Measurements from ENCODE around the gene CINP.
A peak's percentile ranks its signal among the peaks of the same experiment; 100 is the strongest.

Gene CINP

GRCh38 chr14:102362545-102363181 is at the start of gene CINP, which contains the start of gene TECPR2:
TSS of gene CINP (minus strand) at chr14:102362890. CDS start at chr14:102362851, 39 bp downstream.
TSS of gene TECPR2 (plus strand) at chr14:102362941. CDS start at chr14:102376722, 13,781 bp downstream.
- peaks cover 5% of the 10 kb centered on the region for H3K36me3 Mint-ChIP-seq
- peaks cover 34% of the 10 kb centered on the region for H3K4me1 Mint-ChIP-seq (ENCODE audit: low read depth)
- H3K27me3 Mint-ChIP-seq: no peaks in the 10 kb centered on the region
- no peaks in the 10 kb centered on the region for H3K9me3 Mint-ChIP-seq (ENCODE audit: low read depth)
- H3K4me3 Mint-ChIP-seq: peak within 1 kb of the TSS; percentile 94
- peak within 1 kb of the TSS; percentile 95 for H3K27ac Mint-ChIP-seq

DNA sequence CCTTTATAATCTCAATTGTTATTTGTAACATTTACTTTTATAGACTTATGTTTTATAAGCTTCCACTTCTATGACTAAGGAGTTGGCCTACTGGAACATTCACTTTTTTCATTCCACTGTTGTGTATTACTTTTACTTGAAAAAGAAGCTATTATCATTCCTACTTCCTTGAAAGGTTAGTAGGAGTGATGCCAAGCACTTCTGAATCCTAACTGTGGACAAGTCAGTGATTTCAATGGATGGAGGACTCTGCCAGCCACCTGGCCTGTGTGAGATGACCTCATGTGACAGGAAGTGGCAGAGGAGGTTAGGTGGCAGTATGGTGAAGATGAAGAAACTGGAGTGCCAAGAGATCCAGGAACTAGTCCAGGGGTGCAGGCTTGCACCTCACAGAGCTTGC is 46.0 kb upstream of the CINP start:
- Mint-ChIP-seq H3K4me3 (no peak overlapping the region), H3K9me3 (ENCODE audit: low read depth) (no peaks in the 10 kb centered on the region), H3K27me3 (no peaks in the 10 kb centered on the region), H3K27ac (peak overlapping the region; percentile 29), H3K4me1 (ENCODE audit: low read depth) (peaks cover 5% of the 10 kb centered on the region), H3K36me3 (peaks cover 9% of the 10 kb centered on the region)

- Mint-ChIP-seq H3K27ac (no peak overlapping the region), H3K27me3 (no peaks in the 10 kb centered on the region), H3K36me3 (peaks cover 21% of the 10 kb centered on the region), H3K4me1 (ENCODE audit: low read depth) (peaks cover 5% of the 10 kb centered on the region), H3K4me3 (no peak overlapping the region), H3K9me3 (ENCODE audit: low read depth) (peaks cover 13% of the 10 kb centered on the region)
These were observed 44.6 kb upstream of the CINP start for GRCh38 chr14:102407258-102407657.

GRCh38 chr14:102403028-102403427 is 40.3 kb upstream of the CINP start:
- H3K4me1 Mint-ChIP-seq (ENCODE audit: low read depth): no peaks in the 10 kb centered on the region
- H3K9me3 Mint-ChIP-seq (ENCODE audit: low read depth): peaks cover 18% of the 10 kb centered on the region
- peaks cover 23% of the 10 kb centered on the region for H3K36me3 Mint-ChIP-seq
- H3K4me3 Mint-ChIP-seq: no peak overlapping the region
- no peaks in the 10 kb centered on the region for H3K27me3 Mint-ChIP-seq
- no peak overlapping the region for H3K27ac Mint-ChIP-seq

- H3K36me3 Mint-ChIP-seq: peaks cover 15% of the 10 kb centered on the region
- peaks cover 20% of the 10 kb centered on the region for H3K4me1 Mint-ChIP-seq (ENCODE audit: low read depth)
- no peaks in the 10 kb centered on the region for H3K27me3 Mint-ChIP-seq
- H3K9me3 Mint-ChIP-seq (ENCODE audit: low read depth): peaks cover 4% of the 10 kb centered on the region
- H3K27ac Mint-ChIP-seq: no peak overlapping the region
- no peak overlapping the region for H3K4me3 Mint-ChIP-seq
These were observed 33.8 kb upstream of the CINP start for GRCh38 chr14:102396521-102396920.

DNA sequence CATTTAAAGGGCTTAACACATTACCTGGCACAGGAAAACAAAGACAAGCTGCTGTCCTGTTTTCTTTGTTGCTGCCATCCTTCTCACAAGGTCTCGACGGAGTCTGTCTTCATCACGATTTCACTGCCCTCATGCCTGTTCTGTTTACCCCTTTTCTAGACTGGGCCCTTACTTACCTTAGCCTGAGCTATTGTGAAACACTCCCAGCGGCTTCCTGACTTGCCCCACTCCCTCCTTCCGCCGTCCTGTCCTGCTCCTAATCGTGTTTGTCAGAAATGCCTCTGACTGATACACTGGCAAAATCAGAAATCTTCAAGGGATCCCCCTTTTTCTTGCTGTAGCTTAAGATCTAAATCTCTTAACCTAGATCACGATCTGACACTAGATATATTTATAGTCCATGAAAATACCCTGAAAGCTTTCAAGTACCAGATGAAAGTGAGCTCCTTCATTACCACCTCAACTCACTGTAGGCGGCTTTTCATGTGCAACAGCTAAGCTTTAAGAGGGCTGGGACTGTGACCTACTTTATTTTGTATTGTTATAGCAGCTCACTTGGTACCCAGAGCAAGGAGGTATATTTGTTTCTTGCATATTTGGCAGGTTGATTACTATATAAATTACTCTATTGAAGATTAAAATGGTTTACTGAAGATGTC is 32.2 kb upstream of the CINP start:
- Mint-ChIP-seq H3K9me3 (ENCODE audit: low read depth) (peaks cover 4% of the 10 kb centered on the region), H3K36me3 (peaks cover 19% of the 10 kb centered on the region), H3K4me3 (peak overlapping the region; percentile 41)

GRCh38 chr14:102392506-102392905 is 29.8 kb upstream of the CINP start:
- Mint-ChIP-seq H3K9me3 (ENCODE audit: low read depth) (no peaks in the 10 kb centered on the region), H3K36me3 (peaks cover 11% of the 10 kb centered on the region), H3K4me1 (ENCODE audit: low read depth) (peaks cover 20% of the 10 kb centered on the region), H3K4me3 (no peak overlapping the region), H3K27me3 (no peaks in the 10 kb centered on the region), H3K27ac (no peak overlapping the region)

More for the DNA sequence above, 32.2 kb upstream of the CINP start:
- peak overlapping the region; percentile 85 for H3K27ac Mint-ChIP-seq
- no peaks in the 10 kb centered on the region for H3K27me3 Mint-ChIP-seq
- peaks cover 20% of the 10 kb centered on the region for H3K4me1 Mint-ChIP-seq (ENCODE audit: low read depth)

GRCh38 chr14:102390064-102390855 is 27.6 kb upstream of the CINP start:
- H3K4me1 Mint-ChIP-seq (ENCODE audit: low read depth): peaks cover 17% of the 10 kb centered on the region
- peaks cover 9% of the 10 kb centered on the region for H3K36me3 Mint-ChIP-seq
- H3K27me3 Mint-ChIP-seq: no peaks in the 10 kb centered on the region
- H3K27ac Mint-ChIP-seq: no peak overlapping the region
- no peak overlapping the region for H3K4me3 Mint-ChIP-seq
- H3K9me3 Mint-ChIP-seq (ENCODE audit: low read depth): no peaks in the 10 kb centered on the region

DNA sequence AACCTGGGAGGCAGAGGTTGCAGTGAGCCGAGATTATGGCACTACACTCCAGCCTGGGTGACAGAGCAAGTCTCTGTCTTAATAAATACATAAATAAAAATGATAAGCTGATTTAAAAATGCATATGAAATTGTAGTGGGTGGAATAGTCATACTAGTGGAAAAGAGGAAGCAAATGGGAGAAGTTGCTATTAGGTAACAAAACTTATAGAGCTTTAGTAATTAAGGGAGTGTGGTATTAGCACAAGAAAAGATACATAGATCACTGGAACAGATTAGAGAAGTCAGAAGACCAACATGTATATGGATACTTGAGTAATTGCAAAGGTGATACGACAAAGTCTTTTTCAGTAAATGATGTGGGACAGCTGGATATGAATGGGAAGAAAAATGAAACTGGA is 26.6 kb upstream of the CINP start:
- H3K36me3 Mint-ChIP-seq: peaks cover 9% of the 10 kb centered on the region
- no peak overlapping the region for H3K4me3 Mint-ChIP-seq
- H3K27me3 Mint-ChIP-seq: no peaks in the 10 kb centered on the region
- no peak overlapping the region for H3K27ac Mint-ChIP-seq
- peaks cover 8% of the 10 kb centered on the region for H3K4me1 Mint-ChIP-seq (ENCODE audit: low read depth)
- H3K9me3 Mint-ChIP-seq (ENCODE audit: low read depth): no peaks in the 10 kb centered on the region

- Mint-ChIP-seq H3K27me3 (no peaks in the 10 kb centered on the region), H3K36me3 (peaks cover 7% of the 10 kb centered on the region), H3K9me3 (ENCODE audit: low read depth) (no peaks in the 10 kb centered on the region), H3K4me3 (no peak overlapping the region), H3K27ac (no peak overlapping the region), H3K4me1 (ENCODE audit: low read depth) (no peaks in the 10 kb centered on the region)
These were observed 24.4 kb upstream of the CINP start for GRCh38 chr14:102387086-102387485.

- peaks cover 13% of the 10 kb centered on the region for H3K4me1 Mint-ChIP-seq (ENCODE audit: low read depth)
- no peaks in the 10 kb centered on the region for H3K27me3 Mint-ChIP-seq
- H3K27ac Mint-ChIP-seq: no peak overlapping the region
- no peak overlapping the region for H3K4me3 Mint-ChIP-seq
- peaks cover 9% of the 10 kb centered on the region for H3K36me3 Mint-ChIP-seq
- no peaks in the 10 kb centered on the region for H3K9me3 Mint-ChIP-seq (ENCODE audit: low read depth)
These were observed 16.1 kb upstream of the CINP start for GRCh38 chr14:102378830-102379229.

GRCh38 chr14:102377696-102378095 is 15.0 kb upstream of the CINP start:
- Mint-ChIP-seq H3K27me3 (no peaks in the 10 kb centered on the region), H3K4me3 (no peak overlapping the region), H3K4me1 (ENCODE audit: low read depth) (peaks cover 17% of the 10 kb centered on the region), H3K27ac (no peak overlapping the region), H3K36me3 (peaks cover 9% of the 10 kb centered on the region), H3K9me3 (ENCODE audit: low read depth) (no peaks in the 10 kb centered on the region)

- H3K36me3 Mint-ChIP-seq: peaks cover 12% of the 10 kb centered on the region
- H3K27ac Mint-ChIP-seq: peak overlapping the region; percentile 25
- peaks cover 25% of the 10 kb centered on the region for H3K4me1 Mint-ChIP-seq (ENCODE audit: low read depth)
- no peaks in the 10 kb centered on the region for H3K9me3 Mint-ChIP-seq (ENCODE audit: low read depth)
- H3K27me3 Mint-ChIP-seq: no peaks in the 10 kb centered on the region
- peak overlapping the region; percentile 20 for H3K4me3 Mint-ChIP-seq
These were observed 12.4 kb upstream of the CINP start for GRCh38 chr14:102375119-102375518.

DNA sequence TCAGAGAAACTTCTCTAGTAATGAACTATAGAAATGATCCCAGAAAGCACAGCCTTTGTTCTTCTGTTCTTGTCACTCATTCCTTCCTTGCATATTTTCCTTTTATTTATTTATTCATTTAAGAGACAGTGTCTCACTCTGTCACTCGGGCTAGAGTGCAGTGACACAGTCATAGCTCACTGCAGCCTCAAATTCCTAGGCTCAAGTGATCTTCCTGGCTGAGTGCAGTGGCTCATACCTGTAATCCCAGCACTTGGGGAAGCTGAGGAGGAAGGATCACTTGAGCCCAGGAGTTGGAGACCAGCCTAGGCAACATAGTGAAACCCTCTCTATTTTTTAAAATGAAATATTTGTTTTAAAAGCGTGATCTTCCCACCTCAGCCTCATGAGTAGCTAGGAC is 11.6 kb upstream of the CINP start:
- Mint-ChIP-seq H3K4me3 (no peak overlapping the region), H3K4me1 (ENCODE audit: low read depth) (peaks cover 25% of the 10 kb centered on the region), H3K9me3 (ENCODE audit: low read depth) (no peaks in the 10 kb centered on the region), H3K27ac (no peak overlapping the region), H3K36me3 (peaks cover 12% of the 10 kb centered on the region), H3K27me3 (no peaks in the 10 kb centered on the region)

DNA sequence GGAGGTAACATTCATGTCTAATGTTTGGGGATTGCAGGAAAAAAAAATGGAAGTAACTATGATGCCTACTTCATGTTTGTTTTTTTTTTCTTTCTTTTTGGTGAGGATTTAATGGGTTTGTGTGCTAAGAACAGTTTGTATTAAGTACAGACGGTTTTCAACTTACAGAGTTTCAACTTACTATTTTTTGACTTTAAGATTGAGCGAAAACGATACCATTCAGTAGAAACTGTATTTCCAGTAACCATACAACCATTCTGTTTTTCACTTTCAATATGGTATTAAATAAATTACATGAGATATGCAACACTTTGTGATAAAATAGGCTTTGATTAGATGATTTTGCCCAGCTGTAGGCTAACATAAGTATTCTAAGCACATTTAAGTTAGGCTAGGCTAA is 10.4 kb upstream of the CINP start:
- Mint-ChIP-seq H3K4me1 (ENCODE audit: low read depth) (peaks cover 32% of the 10 kb centered on the region), H3K36me3 (peaks cover 7% of the 10 kb centered on the region), H3K27me3 (no peaks in the 10 kb centered on the region), H3K4me3 (no peak overlapping the region), H3K9me3 (ENCODE audit: low read depth) (no peaks in the 10 kb centered on the region), H3K27ac (no peak overlapping the region)

Measured in activated naive CD8-positive, alpha-beta T cell (primary cell).